Measurements from ENCODE around the gene RPS6KA2. TPM values are rescaled to one million over a fixed set of nuclear protein-coding genes. Genes with fewer than 3 reads are reported as not detected.

RPS6KA2 gene
- total RNA-seq, 1 donor from 2014 or later = 37.5 TPM

- H3K36me3 Mint-ChIP-seq (ENCODE audit: insufficient read depth) = peaks cover 9% of the 10 kb centered on the region
- no peak for DNase-seq (ENCODE audit: low spot score, unreplicated experiment)
- TF ChIP-seq, protein P1, sequence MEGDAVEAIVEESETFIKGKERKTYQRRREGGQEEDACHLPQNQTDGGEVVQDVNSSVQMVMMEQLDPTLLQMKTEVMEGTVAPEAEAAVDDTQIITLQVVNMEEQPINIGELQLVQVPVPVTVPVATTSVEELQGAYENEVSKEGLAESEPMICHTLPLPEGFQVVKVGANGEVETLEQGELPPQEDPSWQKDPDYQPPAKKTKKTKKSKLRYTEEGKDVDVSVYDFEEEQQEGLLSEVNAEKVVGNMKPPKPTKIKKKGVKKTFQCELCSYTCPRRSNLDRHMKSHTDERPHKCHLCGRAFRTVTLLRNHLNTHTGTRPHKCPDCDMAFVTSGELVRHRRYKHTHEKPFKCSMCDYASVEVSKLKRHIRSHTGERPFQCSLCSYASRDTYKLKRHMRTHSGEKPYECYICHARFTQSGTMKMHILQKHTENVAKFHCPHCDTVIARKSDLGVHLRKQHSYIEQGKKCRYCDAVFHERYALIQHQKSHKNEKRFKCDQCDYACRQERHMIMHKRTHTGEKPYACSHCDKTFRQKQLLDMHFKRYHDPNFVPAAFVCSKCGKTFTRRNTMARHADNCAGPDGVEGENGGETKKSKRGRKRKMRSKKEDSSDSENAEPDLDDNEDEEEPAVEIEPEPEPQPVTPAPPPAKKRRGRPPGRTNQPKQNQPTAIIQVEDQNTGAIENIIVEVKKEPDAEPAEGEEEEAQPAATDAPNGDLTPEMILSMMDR (IDR thresholded peaks at IDR 0.05; ENCODE audit: unreplicated experiment) = no peak
- peaks cover 4% of the 10 kb centered on the region for H3K4me1 Mint-ChIP-seq (ENCODE audit: low read depth)
- peaks cover 9% of the 10 kb centered on the region for H3K9me3 Mint-ChIP-seq (ENCODE audit: low read depth)
- no peaks in the 10 kb centered on the region for H3K27me3 Mint-ChIP-seq
- no peak overlapping the region for H3K4me3 Mint-ChIP-seq (ENCODE audit: low read depth)
- no peak overlapping the region for H3K27ac Mint-ChIP-seq
Observed at GRCh38 chr6:166559211-166559610, 67.8 kb downstream of the RPS6KA2 start.

DNA sequence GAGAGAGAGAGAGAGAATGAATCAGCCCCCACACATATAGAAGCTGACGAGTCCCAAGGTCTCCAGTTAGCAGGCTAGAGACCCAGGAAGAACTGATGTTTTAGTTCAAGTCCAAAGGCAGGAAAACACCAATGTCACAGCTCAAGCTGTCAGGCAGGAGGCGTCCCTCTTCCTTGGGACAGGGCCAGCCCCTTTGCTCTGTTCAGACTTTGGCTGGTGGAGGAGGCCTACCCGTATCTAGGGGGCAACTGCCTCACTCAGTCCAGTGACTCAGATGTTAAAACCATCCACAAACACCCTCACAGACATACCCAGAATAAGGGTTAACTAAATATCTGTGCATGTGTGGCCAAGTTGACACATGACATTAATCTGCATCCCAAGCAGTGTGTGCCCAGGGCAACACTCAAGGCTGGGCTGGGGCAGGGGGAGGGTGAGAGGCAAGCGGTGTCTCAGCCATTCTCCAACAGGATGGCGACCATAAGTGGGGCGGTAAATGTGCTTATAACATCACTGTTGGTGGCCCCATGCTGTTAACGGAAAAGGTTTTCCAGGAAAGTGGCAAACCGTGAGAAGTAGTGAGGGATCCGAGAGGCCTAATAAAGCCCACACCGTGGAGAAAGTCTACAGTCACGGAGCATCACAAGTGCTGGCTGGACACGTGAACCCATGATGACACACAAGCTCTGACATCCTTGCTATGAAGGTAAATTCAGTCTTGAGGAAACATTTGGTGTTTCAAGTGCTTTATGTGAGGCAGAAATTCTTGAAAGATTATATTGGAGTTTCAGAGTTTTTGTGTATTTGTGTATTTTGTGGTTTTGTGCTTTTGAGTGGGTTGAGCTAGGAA lies 68.7 kb downstream of the RPS6KA2 start:
- peaks cover 8% of the 10 kb centered on the region for H3K36me3 Mint-ChIP-seq (ENCODE audit: insufficient read depth)
- TF ChIP-seq, protein P1 (IDR thresholded peaks at IDR 0.05; ENCODE audit: unreplicated experiment) = no peak
- H3K4me1 Mint-ChIP-seq (ENCODE audit: low read depth) = peaks cover 4% of the 10 kb centered on the region
- no peaks in the 10 kb centered on the region for H3K27me3 Mint-ChIP-seq
- peaks cover 9% of the 10 kb centered on the region for H3K9me3 Mint-ChIP-seq (ENCODE audit: low read depth)
- H3K4me3 Mint-ChIP-seq (ENCODE audit: low read depth) = no peak overlapping the region
- DNase-seq (ENCODE audit: low spot score, unreplicated experiment) = no peak
- H3K27ac Mint-ChIP-seq = no peak overlapping the region

DNA sequence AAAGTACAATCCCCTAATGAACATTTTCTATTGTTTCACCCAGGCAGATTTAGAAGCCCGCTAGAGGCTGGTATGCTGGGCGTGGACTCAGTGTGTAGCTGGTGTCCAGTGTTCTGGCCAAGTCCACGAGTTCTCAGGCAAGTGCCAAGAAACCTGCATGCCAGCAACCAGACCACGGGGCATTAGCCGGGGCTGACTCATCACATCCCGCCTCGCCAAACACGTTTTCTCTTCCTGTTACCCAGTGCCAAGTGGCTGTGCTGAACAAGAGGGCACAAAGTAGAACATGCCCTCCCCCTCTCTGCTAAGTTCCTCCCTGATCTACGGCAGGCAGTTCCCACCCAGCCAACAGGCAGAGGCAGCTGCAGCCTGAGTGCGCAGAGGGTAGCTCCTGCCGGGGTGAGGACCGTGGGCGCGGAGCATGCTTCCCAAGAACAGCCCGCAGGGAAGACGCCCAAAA lies 70.2 kb downstream of the RPS6KA2 start:
- peaks cover 7% of the 10 kb centered on the region for H3K4me1 Mint-ChIP-seq (ENCODE audit: low read depth)
- TF ChIP-seq, protein P1 (IDR thresholded peaks at IDR 0.05; ENCODE audit: unreplicated experiment) = no peak
- H3K36me3 Mint-ChIP-seq (ENCODE audit: insufficient read depth) = peaks cover 8% of the 10 kb centered on the region
- H3K9me3 Mint-ChIP-seq (ENCODE audit: low read depth) = peaks cover 9% of the 10 kb centered on the region
- H3K4me3 Mint-ChIP-seq (ENCODE audit: low read depth) = no peak overlapping the region
- H3K27ac Mint-ChIP-seq = no peak overlapping the region
- no peaks in the 10 kb centered on the region for H3K27me3 Mint-ChIP-seq
- DNase-seq (ENCODE audit: low spot score, unreplicated experiment) = no peak

GRCh38 chr6:166556336-166556735 lies 70.7 kb downstream of the RPS6KA2 start:
- Mint-ChIP-seq H3K4me1 (ENCODE audit: low read depth) (peaks cover 8% of the 10 kb centered on the region), H3K36me3 (ENCODE audit: insufficient read depth) (peaks cover 8% of the 10 kb centered on the region), H3K27me3 (no peaks in the 10 kb centered on the region), H3K4me3 (ENCODE audit: low read depth) (no peak overlapping the region), H3K9me3 (ENCODE audit: low read depth) (peaks cover 9% of the 10 kb centered on the region), H3K27ac (no peak overlapping the region)
- DNase-seq (ENCODE audit: low spot score, unreplicated experiment) = no peak
- TF ChIP-seq, protein P1 (IDR thresholded peaks at IDR 0.05; ENCODE audit: unreplicated experiment) = no peak

GRCh38 chr6:166555086-166555485 lies 72.0 kb downstream of the RPS6KA2 start:
- Mint-ChIP-seq H3K27me3 (no peaks in the 10 kb centered on the region), H3K9me3 (ENCODE audit: low read depth) (peaks cover 9% of the 10 kb centered on the region), H3K4me3 (ENCODE audit: low read depth) (no peak overlapping the region), H3K4me1 (ENCODE audit: low read depth) (peaks cover 8% of the 10 kb centered on the region), H3K36me3 (ENCODE audit: insufficient read depth) (peaks cover 13% of the 10 kb centered on the region), H3K27ac (peak overlapping the region; percentile 46)
- DNase-seq (ENCODE audit: low spot score, unreplicated experiment) = no peak
- TF ChIP-seq, protein P1 (IDR thresholded peaks at IDR 0.05; ENCODE audit: unreplicated experiment) = no peak
